Cerebellar nuclear complex (tissue), 1 donor: Measurements from ENCODE around the gene LMO2.
A peak's percentile ranks its signal among the peaks of the same experiment; 100 is the strongest.
"Not testable (repeated sequence)": the region's sequence is repeated elsewhere in the genome, so short reads cannot be mapped to it uniquely, and the experiment has no call there.

Experiments
- DNase-seq, 2 experiments: peaks; one replicate each; lab custom pipeline; 2025; lab: John Stamatoyannopoulos, UW

The LMO2 gene

GRCh38 chr11:33861386-33861785, 30.5 kb downstream of the LMO2 start:
- peak in 1 of 2 experiments; percentile 37 for DNase-seq

GRCh38 chr11:33860926-33861325, 30.9 kb downstream of the LMO2 start:
- no peak for DNase-seq

GRCh38 chr11:33859306-33859705, 32.6 kb downstream of the LMO2 start:
- no peak for DNase-seq

GRCh38 chr11:33857933-33858371, 33.9 kb downstream of the LMO2 start:
- DNase-seq, result no peak

GRCh38 chr11:33855500-33855899, 36.4 kb downstream of the LMO2 start:
- no peak for DNase-seq

- DNase-seq, result no peak
Measured at GRCh38 chr11:33848717-33849390, 43.0 kb downstream of the LMO2 start.

GRCh38 chr11:33847251-33847650, 44.6 kb downstream of the LMO2 start:
- DNase-seq, result no peak

- no peak for DNase-seq
Measured at GRCh38 chr11:33844236-33844635, 47.6 kb downstream of the LMO2 start.

- DNase-seq, result no peak
Measured at GRCh38 chr11:33843018-33843417, 48.9 kb downstream of the LMO2 start.

GRCh38 chr11:33842236-33842915, 49.5 kb downstream of the LMO2 start:
- DNase-seq, result no peak

- DNase-seq, result not testable (repeated sequence)
Measured at GRCh38 chr11:33838234-33838633, 53.6 kb downstream of the LMO2 start.

GRCh38 chr11:33837334-33837733, 54.5 kb downstream of the LMO2 start:
- DNase-seq, result not testable (repeated sequence)

- no peak for DNase-seq
Measured at GRCh38 chr11:33835143-33835878, 56.6 kb downstream of the LMO2 start.

- no peak for DNase-seq
Measured at GRCh38 chr11:33832676-33833075, 59.2 kb downstream of the LMO2 start.

- DNase-seq, result no peak
Measured at GRCh38 chr11:33830903-33831648, 60.8 kb downstream of the LMO2 start.

GRCh38 chr11:33829430-33830141, 62.3 kb downstream of the LMO2 start:
- DNase-seq, result peak in 1 of 2 experiments; percentile 38

- DNase-seq, result no peak
Measured at GRCh38 chr11:33828604-33829429, 63.1 kb downstream of the LMO2 start.

GRCh38 chr11:33827206-33827605, 64.7 kb downstream of the LMO2 start:
- no peak for DNase-seq

- DNase-seq, result no peak
Measured at GRCh38 chr11:33825854-33826560, 65.9 kb downstream of the LMO2 start.

GRCh38 chr11:33822981-33823380, 68.9 kb downstream of the LMO2 start:
- not testable (repeated sequence) for DNase-seq
